CD4-positive, alpha-beta T cell (primary cell): ENCODE results near the gene LY9. TPM values are rescaled to one million over a fixed set of nuclear protein-coding genes. Genes with fewer than 3 reads are reported as not detected.

Experiments used
- ATAC-seq: fragments of 200-7000 bp; cut with Tn5 transposase; one replicate; pipeline ENCODE4 v1.10.0; 2022; ENCODE audit warnings: mild to moderate bottlenecking; ENCODE audit not compliant: poor library complexity
- CTCF ChIA-PET: fragments of 350-600 bp; sonication (Branson Sonifier 250); formaldehyde crosslinking; loops from one replicate; lab custom pipeline; 2021; ENCODE audit warnings: antibody characterized with exemption, inconsistent platforms; lab: Charles Lee
- POLR2A ChIA-PET: fragments of 350-600 bp; sonication (Branson Sonifier 250); formaldehyde crosslinking; loops from one replicate; lab custom pipeline; 2021; ENCODE audit warnings: antibody characterized with exemption, inconsistent platforms; lab: Charles Lee
- DNase-seq, 14 experiments: peaks; one replicate each; pipeline ENCODE4 v3.0.0-alpha.2; 2013 to 2020; ENCODE audit warnings: mixed read lengths in 2 of 14
- H3K27ac ChIP-seq, 2 donors: one replicate each; pipeline versions ENCODE4 v1.5.1 to v1.7.0; 2013; ENCODE audit warnings: low read length in 2 of 2, low read depth in 1 of 2, mild to moderate bottlenecking in 1 of 2
- H3K27me3 ChIP-seq, 2 experiments: 1 replicate in 1 of 2; 2 replicates in 1 of 2; pipeline versions ENCODE4 v1.6.1 to v1.7.0; 2013; ENCODE audit warnings: low read length in 2 of 2, control low read depth in 1 of 2, mild to moderate bottlenecking in 1 of 2, moderate library complexity in 1 of 2; ENCODE audit not compliant: insufficient read depth in 2 of 2, control insufficient read depth in 1 of 2
- H3K36me3 ChIP-seq: one replicate; pipeline ENCODE4 v1.6.1; 2013; ENCODE audit warnings: low read length, control low read depth; ENCODE audit not compliant: insufficient read depth
- H3K4me1 ChIP-seq: one replicate; pipeline ENCODE4 v1.6.1; 2013; ENCODE audit warnings: low read length, control low read depth; ENCODE audit not compliant: insufficient read depth
- H3K4me3 ChIP-seq: one replicate; pipeline ENCODE4 v1.5.1; 2013; ENCODE audit warnings: mild to moderate bottlenecking, low read length, moderate library complexity
- H3K9me3 ChIP-seq, 2 experiments: 1 replicate in 1 of 2; 2 replicates in 1 of 2; pipeline versions ENCODE4 v1.6.1 to v1.7.0; 2013; ENCODE audit warnings: low read length in 2 of 2, mild to moderate bottlenecking in 2 of 2, control low read depth in 1 of 2, moderate library complexity in 1 of 2; ENCODE audit not compliant: control insufficient read depth in 1 of 2, insufficient read depth in 1 of 2
- H3K27ac Mint-ChIP-seq: one replicate; pipeline ENCODE4 v1.8.0; 2020; ENCODE audit warnings: mixed read lengths
- H3K27me3 Mint-ChIP-seq: one replicate; pipeline ENCODE4 v1.8.0; 2021; ENCODE audit warnings: mixed read lengths
- H3K36me3 Mint-ChIP-seq: one replicate; pipeline ENCODE4 v1.8.0; 2021; ENCODE audit warnings: low read depth, mixed read lengths
- H3K4me1 Mint-ChIP-seq: one replicate; pipeline ENCODE4 v1.8.0; 2021; ENCODE audit warnings: low read depth, mixed read lengths
- H3K4me3 Mint-ChIP-seq: one replicate; pipeline ENCODE4 v1.8.0; 2020; ENCODE audit warnings: mild to moderate bottlenecking, mixed read lengths
- H3K9me3 Mint-ChIP-seq: one replicate; pipeline ENCODE4 v1.8.0; 2020; ENCODE audit warnings: mixed read lengths
- intact Hi-C, 2 experiments: fragments of 100-400 bp; cut with DNase I in 1 of 2; cut with micrococcal nuclease in 1 of 2; formaldehyde crosslinking; loops; one replicate each; pipeline versions ENCODE4 v1.15.1 to v1.9.0; 2023 to 2025; cut with DNase I, micrococcal nuclease
- total RNA-seq, 174 experiments: library from RNA in 2 of 174; stranded (reverse) in 2 of 174; gene quantifications; one replicate each; pipeline ENCODE4 v1.2.3 and lab custom pipeline; 2021 to 2026
- TF ChIP-seq, protein P1 (sequence below): fragments of 200-600 bp; IDR thresholded peaks from one replicate; pipeline ENCODE4 v1.8.0; 2022; ENCODE audit warnings: antibody characterized with exemption, mild to moderate bottlenecking

LY9 gene
- total RNA-seq, 2 experiments from 2014 or later: 124 TPM

DNA sequence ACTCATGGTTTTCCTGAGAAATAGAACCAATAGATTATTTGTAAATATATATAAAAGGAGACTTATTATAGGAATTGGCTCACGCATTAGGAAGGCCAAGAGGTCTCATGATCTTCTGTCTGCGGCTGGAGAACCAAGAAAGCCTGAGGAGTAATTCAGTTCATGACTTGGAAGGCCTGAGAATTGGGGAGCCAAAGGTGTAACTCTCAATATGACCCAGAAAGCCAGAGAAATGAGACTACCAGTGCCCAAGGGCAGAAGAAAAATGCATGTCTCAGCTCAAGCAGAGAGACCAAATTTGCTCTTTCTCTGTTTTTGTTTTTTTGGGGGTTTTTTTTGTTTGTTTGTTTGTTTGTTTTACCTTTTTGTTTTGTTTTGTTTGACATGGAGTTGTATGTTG, 37.5 kb upstream of the LY9 start:
- no peaks in the 10 kb centered on the region for H3K27me3 Mint-ChIP-seq
- H3K27ac Mint-ChIP-seq: no peak overlapping the region
- no peak overlapping the region for H3K4me3 Mint-ChIP-seq
- ATAC-seq (no peak), DNase-seq (no peak)
- Histone ChIP-seq H3K4me1 (peaks cover 14% of the 10 kb centered on the region), H3K4me3 (no peak overlapping the region), H3K27ac (no peak overlapping the region), H3K27me3 (no peaks in the 10 kb centered on the region), H3K9me3 (no peaks in the 10 kb centered on the region), H3K36me3 (no peaks in the 10 kb centered on the region)
- TF ChIP-seq, protein P1, sequence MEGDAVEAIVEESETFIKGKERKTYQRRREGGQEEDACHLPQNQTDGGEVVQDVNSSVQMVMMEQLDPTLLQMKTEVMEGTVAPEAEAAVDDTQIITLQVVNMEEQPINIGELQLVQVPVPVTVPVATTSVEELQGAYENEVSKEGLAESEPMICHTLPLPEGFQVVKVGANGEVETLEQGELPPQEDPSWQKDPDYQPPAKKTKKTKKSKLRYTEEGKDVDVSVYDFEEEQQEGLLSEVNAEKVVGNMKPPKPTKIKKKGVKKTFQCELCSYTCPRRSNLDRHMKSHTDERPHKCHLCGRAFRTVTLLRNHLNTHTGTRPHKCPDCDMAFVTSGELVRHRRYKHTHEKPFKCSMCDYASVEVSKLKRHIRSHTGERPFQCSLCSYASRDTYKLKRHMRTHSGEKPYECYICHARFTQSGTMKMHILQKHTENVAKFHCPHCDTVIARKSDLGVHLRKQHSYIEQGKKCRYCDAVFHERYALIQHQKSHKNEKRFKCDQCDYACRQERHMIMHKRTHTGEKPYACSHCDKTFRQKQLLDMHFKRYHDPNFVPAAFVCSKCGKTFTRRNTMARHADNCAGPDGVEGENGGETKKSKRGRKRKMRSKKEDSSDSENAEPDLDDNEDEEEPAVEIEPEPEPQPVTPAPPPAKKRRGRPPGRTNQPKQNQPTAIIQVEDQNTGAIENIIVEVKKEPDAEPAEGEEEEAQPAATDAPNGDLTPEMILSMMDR: no peak
- intact Hi-C loops: no loop called here
- H3K4me1 Mint-ChIP-seq: no peaks in the 10 kb centered on the region
- ChIA-PET POLR2A (interaction anchor here (1.0 kb wide), 1 partner anchor 54 kb away, joined by 3 read pairs; no protein-coding TSS in a partner anchor), CTCF (interaction anchor here (1.2 kb wide), 1 partner anchor 10 kb away, joined by 5 read pairs; no protein-coding TSS in a partner anchor)
- H3K9me3 Mint-ChIP-seq: no peaks in the 10 kb centered on the region
- H3K36me3 Mint-ChIP-seq: no peaks in the 10 kb centered on the region

- intact Hi-C loops: no loop called here
- ChIA-PET CTCF (no interaction called here), POLR2A (interaction anchor here (1.0 kb wide), 1 partner anchor 55 kb away, joined by 3 read pairs; no protein-coding TSS in a partner anchor)
- TF ChIP-seq, protein P1: no peak
- Histone ChIP-seq H3K9me3 (no peaks in the 10 kb centered on the region), H3K4me3 (no peak overlapping the region), H3K36me3 (no peaks in the 10 kb centered on the region), H3K4me1 (peaks cover 14% of the 10 kb centered on the region), H3K27ac (no peak overlapping the region), H3K27me3 (no peaks in the 10 kb centered on the region)
- DNase-seq: no peak
- Mint-ChIP-seq H3K4me3 (no peak overlapping the region), H3K27me3 (no peaks in the 10 kb centered on the region), H3K36me3 (no peaks in the 10 kb centered on the region), H3K27ac (no peak overlapping the region), H3K9me3 (no peaks in the 10 kb centered on the region), H3K4me1 (no peaks in the 10 kb centered on the region)
- ATAC-seq: no peak
These were observed 36.2 kb upstream of the LY9 start for GRCh38 chr1:160759740-160760139.

DNA sequence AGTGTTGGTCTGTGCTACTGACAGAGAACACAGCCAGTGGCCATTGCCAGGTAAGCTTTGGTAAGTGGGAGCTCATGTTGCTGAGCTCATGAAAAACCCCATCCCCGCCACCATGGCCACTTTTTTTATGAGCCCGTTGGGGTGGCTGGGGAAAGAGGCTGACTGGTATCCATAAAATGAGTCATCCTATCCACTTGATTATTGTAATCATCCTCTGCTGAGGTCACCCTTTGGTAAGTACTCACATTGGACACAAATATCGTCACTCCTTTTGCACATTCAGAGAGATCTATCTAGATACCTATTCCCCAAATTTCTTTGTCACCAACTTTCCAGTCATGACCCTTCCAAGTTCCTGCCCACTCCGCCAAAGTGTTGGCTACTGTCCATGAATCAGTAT, 34.9 kb upstream of the LY9 start:
- Histone ChIP-seq H3K4me3 (no peak overlapping the region), H3K27me3 (no peaks in the 10 kb centered on the region), H3K9me3 (no peaks in the 10 kb centered on the region), H3K36me3 (no peaks in the 10 kb centered on the region), H3K4me1 (peaks cover 8% of the 10 kb centered on the region), H3K27ac (no peak overlapping the region)
- DNase-seq: no peak
- CTCF ChIA-PET: no interaction called here
- ATAC-seq: no peak
- no peaks in the 10 kb centered on the region for H3K27me3 Mint-ChIP-seq
- no peak overlapping the region for H3K27ac Mint-ChIP-seq
- no peaks in the 10 kb centered on the region for H3K9me3 Mint-ChIP-seq
- POLR2A ChIA-PET: no interaction called here
- no peak overlapping the region for H3K4me3 Mint-ChIP-seq
- no peaks in the 10 kb centered on the region for H3K36me3 Mint-ChIP-seq
- intact Hi-C loops: no loop called here
- TF ChIP-seq, protein P1: no peak
- H3K4me1 Mint-ChIP-seq: no peaks in the 10 kb centered on the region
